ENCODE results near the gene TMEM97.

TMEM97 gene

DNA sequence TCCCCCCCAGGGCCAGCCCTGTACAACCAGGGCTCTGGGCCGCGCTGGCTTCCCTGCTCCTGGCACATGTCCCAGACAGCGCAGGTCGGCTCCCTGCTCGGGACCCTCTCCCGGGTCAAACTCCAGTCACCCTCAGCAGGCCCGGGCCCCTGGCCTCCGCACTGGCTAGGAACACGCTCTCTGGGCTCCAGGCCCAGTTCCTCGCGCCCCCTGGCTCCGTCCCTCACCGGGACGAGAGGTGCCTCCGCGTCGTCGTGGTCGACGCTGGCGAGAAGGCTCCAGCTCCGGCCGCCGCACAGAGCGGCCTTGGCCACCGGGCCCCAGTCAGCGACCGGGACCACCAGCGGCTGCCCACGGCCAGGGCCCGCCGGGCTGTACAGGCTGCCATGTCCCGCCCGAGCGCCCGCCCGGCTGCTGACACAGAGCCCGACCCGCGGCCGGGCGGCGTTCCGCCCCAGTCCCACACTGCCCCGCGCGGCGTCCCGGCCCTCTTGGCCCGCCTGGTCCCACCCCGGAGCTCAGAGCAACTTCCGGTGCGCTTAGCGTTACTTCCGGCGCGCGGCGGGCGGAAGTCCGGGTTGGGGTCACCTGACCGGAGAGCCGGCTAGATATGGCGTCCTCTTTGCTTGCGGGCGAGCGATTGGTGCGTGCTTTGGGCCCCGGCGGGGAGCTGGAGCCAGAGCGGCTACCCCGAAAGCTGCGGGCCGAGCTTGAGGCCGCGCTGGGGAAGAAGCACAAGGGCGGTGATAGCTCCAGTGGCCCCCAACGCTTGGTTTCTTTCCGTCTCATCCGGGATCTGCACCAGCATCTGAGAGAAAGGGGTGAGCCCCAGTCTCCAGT, 38.3 kb downstream of the TMEM97 start, which contains the start of gene POLDIP2:
Gene POLDIP2, minus strand, starts transcription at position 467 of the 840 bp plus-strand sequence. Its CDS starts 79 bp downstream, at position 388.
- H3K4me3 ChIP-seq (ENCODE audit: low read depth, low read length), result peak within 1 kb of the TSS; percentile 97
- TF ChIP-seq CTCF (IDR thresholded peaks at IDR 0.05; ENCODE audit: control insufficient read depth, extremely low read depth, insufficient read depth), result no peak
- peak; percentile 76 for DNase-seq (ENCODE audit: low read depth)

GRCh38 chr17:28357901-28358197, 38.8 kb downstream of the TMEM97 start:
- peak overlapping the region; percentile 97 for H3K4me3 ChIP-seq (ENCODE audit: low read depth, low read length)
- no peak for TF ChIP-seq CTCF (IDR thresholded peaks at IDR 0.05; ENCODE audit: control insufficient read depth, extremely low read depth, insufficient read depth)
- no peak for DNase-seq (ENCODE audit: low read depth)

DNA sequence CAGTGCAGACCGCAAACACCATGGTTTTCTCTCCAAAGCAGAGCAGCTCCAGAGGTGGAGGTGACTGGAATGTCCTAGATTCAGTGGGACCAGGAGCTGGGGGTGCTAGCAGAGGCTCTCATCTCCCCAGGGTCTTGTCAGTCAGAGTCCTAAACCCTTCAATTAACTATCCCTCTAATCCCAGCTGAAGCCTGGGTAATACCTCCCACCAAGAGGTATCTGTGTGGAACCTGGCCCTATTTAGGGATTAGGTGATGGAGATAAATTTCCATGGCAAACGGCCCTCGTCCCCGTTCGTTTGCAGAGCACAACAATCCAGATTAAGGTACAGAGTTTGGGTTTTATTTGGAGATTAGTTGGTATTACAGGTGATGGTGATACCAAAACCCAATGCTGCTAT, 44.2 kb downstream of the TMEM97 start:
- no peak for TF ChIP-seq CTCF (IDR thresholded peaks at IDR 0.05; ENCODE audit: control insufficient read depth, extremely low read depth, insufficient read depth)
- DNase-seq (ENCODE audit: low read depth), result no peak
- H3K4me3 ChIP-seq (ENCODE audit: low read depth, low read length), result no peak overlapping the region

DNA sequence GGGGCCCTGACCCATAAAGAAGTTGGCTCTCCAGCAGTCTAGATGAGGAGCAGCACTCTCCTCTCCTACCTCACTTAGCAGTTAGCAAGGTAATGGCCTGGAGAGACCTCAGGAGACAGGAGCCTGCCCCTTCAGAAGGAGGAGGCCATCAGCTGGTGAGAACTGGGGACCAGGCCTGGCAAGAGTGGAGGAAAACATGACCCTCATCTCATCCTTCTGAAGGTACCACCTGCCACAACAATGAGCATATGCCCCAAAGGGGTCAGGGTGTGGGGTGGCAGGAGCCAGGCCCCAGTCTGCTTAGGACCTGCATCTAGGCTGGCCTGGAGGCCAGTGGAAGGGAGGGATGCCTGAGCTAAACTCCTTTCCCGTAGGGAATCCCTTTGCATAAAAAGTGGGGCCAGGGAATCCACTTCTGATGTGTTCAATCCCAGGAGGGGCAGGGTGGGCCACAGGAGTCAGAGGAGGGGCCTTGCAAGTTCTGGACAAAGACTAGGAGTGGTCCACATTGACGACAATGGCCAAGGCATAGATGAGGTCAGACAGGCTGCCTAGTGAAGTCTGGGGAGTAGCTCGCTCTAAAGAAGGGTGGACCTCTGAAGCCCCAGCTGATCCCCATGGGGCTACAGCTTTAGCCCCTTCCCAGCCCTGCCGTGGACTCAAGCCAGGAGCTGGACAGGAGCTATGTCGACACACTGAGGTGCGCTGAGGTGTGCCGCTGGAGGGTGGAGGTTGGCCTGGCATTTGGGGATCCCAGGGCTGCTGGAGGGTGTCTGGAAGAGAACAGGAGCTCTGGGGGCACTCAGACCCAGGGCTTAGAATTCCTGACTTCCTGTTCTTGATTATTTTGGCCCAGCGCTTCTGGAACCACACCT, 45.0 kb downstream of the TMEM97 start:
- no peak overlapping the region for H3K4me3 ChIP-seq (ENCODE audit: low read depth, low read length)
- TF ChIP-seq CTCF (IDR thresholded peaks at IDR 0.05; ENCODE audit: control insufficient read depth, extremely low read depth, insufficient read depth), result no peak
- no peak for DNase-seq (ENCODE audit: low read depth)

GRCh38 chr17:28364665-28365363, 45.8 kb downstream of the TMEM97 start, which contains the start of gene SEBOX:
Gene SEBOX (minus strand): TSS chr17:28365199. CDS start chr17:28365151, 48 bp downstream.
- DNase-seq (ENCODE audit: low read depth), result no peak
- no peak for TF ChIP-seq CTCF (IDR thresholded peaks at IDR 0.05; ENCODE audit: control insufficient read depth, extremely low read depth, insufficient read depth)
- no peak within 1 kb of the TSS for H3K4me3 ChIP-seq (ENCODE audit: low read depth, low read length)

GRCh38 chr17:28365487-28365886, 46.5 kb downstream of the TMEM97 start:
- DNase-seq (ENCODE audit: low read depth), result no peak
- no peak for TF ChIP-seq CTCF (IDR thresholded peaks at IDR 0.05; ENCODE audit: control insufficient read depth, extremely low read depth, insufficient read depth)
- H3K4me3 ChIP-seq (ENCODE audit: low read depth, low read length), result no peak overlapping the region
